ENCODE data around the gene SAV1. TPM values are rescaled to one million over a fixed set of nuclear protein-coding genes. Genes with fewer than 3 reads are reported as not detected.

SAV1 gene
- total and polyA plus RNA-seq, 2 of the 8 experiments (the other 6 are each of a cell fraction or from before 2014, with no cell fraction given), result 15.9 to 78.3 TPM

DNA sequence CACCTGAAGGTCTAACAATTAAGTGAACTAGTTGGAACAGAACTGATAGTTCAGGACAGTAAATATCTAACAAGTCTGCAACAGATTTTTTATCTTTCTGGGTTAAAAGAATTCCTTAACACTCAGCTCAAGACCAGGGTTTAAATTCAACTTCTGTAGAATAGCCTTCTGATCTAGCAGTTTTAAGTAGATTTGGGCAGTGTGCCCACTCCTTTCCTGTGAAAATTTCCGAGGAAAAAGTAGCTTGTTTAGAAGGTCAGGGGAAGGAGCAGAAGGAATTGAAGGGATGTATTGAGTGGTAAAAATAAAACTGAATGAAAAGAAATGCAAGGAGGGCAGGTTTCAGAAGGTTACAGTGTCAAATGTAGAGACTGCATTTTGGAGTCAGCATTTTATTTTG is 62.3 kb downstream of the SAV1 start (continued):
- TF ChIP-seq, protein P1, sequence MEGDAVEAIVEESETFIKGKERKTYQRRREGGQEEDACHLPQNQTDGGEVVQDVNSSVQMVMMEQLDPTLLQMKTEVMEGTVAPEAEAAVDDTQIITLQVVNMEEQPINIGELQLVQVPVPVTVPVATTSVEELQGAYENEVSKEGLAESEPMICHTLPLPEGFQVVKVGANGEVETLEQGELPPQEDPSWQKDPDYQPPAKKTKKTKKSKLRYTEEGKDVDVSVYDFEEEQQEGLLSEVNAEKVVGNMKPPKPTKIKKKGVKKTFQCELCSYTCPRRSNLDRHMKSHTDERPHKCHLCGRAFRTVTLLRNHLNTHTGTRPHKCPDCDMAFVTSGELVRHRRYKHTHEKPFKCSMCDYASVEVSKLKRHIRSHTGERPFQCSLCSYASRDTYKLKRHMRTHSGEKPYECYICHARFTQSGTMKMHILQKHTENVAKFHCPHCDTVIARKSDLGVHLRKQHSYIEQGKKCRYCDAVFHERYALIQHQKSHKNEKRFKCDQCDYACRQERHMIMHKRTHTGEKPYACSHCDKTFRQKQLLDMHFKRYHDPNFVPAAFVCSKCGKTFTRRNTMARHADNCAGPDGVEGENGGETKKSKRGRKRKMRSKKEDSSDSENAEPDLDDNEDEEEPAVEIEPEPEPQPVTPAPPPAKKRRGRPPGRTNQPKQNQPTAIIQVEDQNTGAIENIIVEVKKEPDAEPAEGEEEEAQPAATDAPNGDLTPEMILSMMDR (IDR thresholded peaks at IDR 0.05; ENCODE audit: control extremely low read depth in 1 of 3, insufficient read depth in 1 of 3, low read depth in 1 of 3, low read length in 3 of 3), result no peak
- TF ChIP-seq RBBP5 (IDR thresholded peaks at IDR 0.05; ENCODE audit: borderline replicate concordance, low read depth, low read length) (no peak), SP2 (IDR thresholded peaks at IDR 0.05; ENCODE audit: low read length) (no peak)

Data from H1 (cell line).